OCI-M1 (cell line): Measurements from ENCODE around the gene UTS2B.
"Not testable (repeated sequence)": the region's sequence is repeated elsewhere in the genome, so short reads cannot be mapped to it uniquely, and the experiment has no call there.

ENCODE experiments used
- DNase-seq: peaks from one replicate; lab custom pipeline; 2025; lab: John Stamatoyannopoulos, UW

Gene UTS2B

DNA sequence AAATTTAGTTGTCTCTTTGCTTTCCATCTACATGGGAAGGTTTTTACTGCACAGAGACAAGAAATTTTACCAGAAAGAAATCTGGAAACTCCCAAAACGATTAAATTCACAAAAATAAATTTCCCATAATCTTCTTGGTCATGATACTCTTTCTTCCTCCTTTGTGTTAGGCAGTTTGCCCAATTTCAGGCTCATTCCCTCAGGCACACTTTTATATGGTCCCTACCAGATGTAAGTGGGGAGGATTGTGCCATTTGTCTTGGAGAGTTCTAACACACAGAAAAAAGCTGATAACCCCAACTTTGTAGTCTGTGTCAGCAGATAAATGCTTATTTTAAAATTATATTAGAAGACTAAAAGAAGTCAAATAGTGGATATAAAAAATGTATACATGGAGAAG, 50.2 kb downstream of the UTS2B start:
- DNase-seq, result no peak

DNA sequence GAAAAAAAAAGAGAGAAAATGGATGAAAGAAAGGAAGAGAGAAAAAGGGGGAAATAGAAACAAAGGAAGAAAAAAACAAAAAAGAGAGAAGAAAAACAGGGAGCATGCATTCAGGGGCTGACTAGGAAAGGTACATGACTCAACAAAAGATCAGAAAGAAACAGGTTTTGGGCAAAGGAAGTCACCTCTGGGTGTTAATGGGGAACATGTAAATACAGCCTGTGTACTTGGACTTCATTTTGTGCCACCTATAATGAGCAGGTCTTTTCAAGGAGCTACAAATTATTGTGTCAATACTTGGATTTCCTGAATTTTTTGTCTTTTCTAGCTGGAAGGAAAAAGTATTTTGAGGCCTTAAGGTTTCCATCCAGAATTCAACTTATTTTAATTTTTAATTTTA, 54.6 kb downstream of the UTS2B start:
- no peak for DNase-seq

DNA sequence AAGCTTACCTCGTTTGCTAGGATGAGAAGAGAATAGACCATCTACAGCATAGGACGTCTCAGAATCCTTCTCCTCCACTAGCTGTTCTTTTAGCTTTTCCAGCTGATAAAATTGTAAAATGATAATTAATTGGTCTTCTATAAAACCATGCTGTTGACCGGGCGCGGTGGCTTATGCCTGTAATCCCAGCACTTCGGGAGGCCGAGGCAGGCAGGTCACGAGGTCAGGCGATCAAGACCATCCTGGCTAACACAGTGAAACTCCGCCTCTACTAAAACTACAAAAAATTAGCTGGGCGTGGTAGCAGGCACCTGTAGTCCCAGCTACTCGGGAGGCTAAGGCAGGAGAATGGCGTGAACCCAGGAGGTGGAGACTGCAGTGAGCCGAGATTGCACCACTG, 55.1 kb downstream of the UTS2B start:
- not testable (repeated sequence) for DNase-seq

DNA sequence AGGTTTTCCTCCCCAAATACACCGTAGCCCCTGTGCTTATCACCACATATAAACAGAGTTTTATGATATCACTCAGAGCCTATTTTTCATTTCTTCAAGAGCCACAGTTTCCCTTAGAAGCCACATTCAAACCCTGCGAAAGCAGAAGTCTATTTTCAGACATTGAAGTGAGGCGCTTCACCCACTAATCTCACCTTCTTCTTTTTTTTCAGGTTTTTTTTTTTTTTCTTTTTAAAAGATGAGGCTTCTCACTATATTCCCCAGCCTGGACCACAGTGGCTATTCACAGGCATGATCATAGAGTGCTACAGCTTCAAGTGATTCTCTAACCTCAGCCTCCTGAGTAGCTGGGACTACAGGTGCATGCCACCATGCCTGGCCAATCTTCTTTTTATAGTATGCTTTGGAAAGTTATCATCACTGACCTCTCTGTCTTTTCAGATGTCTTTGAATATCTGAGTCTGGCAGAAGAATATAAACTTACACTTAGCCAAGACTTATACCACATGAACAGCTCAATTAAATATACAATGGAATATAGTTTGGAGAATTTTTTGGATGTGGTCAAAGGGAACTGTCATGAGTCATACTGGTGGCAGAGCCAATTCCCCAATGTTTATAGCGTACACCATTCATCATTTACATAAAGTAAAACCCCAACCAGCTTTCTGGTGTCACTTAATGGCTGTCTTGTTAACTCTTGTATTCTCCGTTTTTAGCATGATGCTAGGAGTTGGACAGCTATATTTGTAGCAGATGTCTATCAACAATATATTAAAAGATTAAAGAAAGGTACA, 60.8 kb downstream of the UTS2B start:
- DNase-seq, result no peak

DNA sequence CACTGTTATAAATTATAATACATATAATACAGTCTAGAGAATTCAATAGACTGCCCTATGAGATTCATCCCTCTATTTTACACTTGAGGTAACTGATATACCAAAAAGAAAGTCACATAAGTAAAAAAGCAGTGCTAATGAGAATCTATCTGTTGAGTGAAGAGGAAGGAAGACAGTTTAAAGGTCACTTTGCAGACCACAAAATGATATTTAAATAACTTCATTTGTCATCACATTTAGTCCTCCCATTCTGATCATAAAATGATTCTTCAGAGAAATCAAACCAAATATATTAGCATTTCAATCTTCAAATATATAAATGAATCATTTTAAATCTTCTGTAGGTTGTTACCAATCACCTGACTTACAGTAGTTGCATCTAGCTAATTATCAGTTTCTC, 61.6 kb downstream of the UTS2B start:
- DNase-seq, result no peak

DNA sequence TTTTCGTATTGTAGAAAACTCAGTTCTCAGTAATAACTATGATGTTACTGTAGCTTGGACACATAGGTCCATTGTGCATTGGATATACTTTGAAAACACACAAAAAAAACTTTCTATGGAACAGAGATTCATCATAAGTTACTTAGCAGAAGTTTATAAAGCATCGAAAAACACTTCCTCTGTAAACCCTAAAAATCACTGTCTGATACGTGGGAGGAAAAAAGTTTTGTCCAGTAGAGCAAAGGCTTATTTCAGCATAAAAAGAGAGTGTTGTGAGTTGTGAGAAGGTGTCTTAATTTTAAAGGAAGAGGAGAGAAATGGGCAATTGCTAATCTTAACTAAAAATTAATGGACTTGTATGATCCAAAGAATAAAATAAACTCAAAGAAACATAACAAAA, 66.5 kb downstream of the UTS2B start:
- peak; percentile 22 for DNase-seq

DNA sequence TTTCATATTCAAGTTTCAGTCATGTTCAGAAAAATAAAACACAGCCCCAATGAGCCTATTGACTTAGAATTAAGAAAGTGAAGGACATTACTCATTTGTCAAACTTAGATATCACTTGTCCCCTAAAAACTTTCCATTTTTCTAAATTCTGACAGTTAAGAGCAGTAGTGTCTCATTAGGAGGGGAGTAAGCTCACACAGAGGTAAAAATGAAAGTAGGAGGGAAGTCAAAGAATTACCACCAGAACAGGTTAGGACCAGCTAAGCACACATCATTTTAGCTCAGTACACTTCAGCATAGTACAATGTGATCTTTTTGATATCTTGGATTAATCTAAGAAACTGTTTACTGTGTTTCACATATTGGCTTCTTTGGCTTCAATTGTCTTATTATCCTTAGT, 67.0 kb downstream of the UTS2B start:
- DNase-seq, result peak; percentile 22

DNA sequence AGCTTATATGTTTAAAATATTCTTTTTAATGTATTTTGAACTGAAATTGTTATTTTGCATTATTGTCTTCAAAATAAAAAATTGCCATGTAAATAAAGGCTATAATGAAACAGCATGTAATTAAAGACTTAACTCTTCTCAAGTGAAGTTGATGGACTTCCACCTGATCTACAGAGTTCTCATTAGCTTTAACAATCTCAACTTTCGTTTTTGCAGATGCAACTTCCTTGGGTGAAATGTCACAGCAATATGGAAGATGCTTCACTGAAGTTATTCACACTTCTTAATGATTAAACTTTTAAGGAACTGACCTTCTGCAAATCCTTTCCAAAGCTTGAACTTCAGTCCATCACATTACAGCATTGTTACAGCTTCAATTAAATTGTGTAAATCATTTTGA, 67.7 kb downstream of the UTS2B start:
- peak; percentile 7 for DNase-seq

DNA sequence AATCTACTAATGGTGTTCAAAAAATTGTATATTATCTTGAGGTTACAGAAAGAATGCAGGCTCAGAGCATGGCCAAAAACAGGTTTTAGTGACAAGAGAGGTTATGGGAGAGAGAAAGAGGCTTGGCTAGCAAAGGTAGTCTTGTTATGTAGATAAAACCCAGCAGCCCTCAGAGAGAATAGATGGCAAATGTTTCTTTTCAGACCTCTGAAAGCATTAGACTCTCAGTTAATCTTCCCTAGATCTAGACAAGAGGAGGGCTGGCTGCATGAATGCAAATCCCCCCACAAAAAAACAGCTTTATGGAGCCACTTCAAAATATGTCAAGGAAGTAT, 69.1 kb downstream of the UTS2B start:
- DNase-seq, result no peak

DNA sequence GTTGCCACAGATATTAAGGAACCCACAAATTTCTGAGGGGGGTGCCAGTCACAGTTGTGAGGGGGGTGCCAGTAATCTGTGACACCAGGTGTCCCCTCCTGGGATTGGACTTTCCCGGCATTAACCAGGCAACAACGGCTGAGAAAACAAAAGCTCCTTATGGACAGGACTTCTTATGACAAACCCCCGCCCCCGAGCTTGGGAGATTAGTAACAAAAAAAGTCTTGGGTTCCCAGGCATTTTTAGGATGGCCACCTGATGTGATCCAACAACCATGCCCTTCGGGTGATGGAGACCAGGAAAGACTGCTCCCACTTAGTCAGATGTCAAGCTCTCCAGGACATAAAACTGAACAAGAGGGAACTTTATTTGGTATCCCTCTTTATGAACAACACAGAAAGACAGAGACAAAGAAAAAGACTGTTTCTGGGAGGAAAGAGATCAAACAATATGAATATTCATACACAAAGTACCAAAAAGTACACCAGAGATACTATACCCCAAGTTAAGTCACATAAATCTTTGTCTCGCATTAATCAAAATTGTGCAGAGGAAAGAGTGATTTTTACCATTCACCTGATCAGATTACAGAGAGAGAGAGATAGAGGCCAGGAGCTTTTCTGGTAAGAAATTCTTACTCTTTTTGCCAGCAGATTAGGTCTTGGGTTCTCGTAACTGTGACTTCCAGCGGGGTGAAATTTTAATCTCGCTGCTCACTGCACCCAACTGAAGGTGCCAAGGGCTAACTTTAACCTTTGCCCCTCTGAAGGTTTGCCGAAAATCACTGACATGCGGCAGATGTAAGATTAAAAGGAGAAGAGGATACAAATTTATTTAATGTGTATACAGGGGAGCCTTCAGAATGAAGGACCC, 69.7 kb downstream of the UTS2B start:
- DNase-seq, result no peak

DNA sequence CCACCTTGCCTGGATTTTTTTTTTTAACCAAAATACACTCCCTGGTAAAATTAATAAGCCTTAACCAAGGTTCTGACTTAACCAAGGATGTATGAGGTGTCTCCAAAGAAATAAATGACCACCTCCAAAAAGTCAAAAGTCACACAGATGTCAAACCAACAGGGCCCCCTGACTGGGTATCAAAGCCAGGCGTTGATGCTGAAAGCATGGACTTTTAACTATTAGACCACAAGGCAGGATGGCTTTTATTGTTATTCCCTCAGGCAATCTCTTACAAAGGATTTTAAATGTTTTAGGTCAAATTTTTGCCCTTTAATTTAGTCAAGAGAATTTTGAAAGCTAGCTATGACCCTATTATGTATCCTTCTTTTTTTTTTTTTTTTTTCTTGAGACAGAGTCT, 70.8 kb downstream of the UTS2B start:
- no peak for DNase-seq

DNA sequence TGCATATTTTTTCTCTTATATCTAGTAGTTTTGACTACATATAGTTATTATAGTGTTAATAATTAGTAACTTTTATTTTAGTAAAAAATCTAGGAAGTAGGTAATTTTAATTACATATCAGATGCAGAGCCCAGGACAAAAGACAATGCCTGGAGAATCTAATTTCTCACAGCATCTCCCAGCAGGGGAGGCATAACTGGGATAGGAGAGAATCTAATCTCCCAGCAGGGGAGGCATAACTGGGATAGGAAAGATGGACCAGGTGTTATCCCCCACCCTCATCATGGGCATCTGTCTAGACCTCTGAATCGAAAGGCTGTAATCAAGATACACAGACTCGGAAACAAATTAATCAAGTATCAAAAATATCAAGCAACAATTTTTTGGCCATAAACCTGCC, 73.0 kb downstream of the UTS2B start:
- DNase-seq, result no peak

DNA sequence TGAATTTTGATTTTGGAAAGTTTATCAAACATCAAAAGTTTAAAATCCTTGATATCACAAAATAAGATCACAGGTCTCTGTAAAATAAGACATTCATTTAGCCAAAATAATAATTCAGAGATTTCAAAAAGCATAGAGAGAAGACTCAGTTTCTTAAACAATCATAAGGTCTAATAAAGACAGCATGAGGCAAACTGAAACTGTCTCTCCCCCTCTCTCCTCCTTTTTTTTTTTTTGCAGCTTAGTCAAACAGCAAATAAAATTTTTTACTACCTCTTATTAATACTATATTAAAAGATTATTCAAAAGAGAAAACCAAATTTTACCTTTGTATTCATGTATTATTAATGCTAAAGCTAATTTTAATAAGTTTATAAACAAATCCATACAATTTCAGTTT, 73.9 kb downstream of the UTS2B start:
- DNase-seq, result no peak

DNA sequence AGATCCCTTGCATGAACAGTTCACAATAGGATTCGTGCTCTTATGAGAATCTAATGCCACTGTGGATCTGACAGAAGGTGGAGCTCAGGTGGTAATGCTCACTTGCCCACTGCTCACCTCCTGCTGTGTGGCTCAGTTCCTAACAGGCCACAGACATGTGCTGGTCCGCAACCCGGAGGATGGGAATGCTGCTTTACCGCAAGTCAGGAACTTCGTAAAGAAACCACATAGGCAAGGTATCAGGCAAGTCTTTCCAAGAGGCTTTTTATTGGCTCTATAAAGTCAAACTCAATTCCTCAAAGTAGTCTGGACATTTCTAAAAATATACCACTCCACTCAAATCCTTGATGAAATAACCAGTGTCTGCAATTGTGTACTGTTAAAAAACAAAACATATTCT, 75.2 kb downstream of the UTS2B start:
- DNase-seq, result no peak

DNA sequence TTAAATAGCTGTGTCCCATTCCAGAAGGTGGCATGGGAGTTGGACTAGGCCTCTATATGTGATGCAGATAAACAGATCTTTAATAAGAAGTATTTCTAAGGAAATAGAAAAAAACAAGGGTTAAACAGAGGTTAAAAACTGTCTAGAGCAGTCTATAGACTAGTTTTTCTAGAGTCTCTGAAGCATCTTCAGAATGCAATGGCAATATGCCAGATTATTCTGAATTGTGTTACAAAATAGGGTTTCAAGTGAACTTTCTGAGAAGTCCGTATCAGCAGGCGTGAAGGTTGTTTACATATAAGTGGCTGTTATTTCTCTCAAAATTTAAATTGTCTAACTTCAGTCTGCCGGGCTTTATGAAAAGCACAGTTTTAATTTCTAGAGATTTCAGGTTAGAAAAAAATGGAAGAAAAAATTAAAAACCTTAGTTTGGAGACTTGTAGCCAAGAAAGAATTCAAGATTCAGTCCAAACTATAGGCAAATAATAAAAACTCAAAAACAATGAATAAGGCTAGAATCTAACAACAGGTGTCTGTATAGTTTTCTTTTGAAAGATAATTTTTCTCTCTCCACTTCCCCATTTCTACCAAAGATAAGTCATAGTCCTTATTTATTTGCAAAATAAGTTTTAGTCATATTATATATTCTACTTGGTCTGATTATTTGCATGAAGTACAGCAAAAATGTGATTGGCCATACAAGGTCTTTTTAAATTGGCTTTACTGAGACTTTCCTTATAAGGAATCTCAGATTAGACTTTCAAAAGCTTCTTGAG, 76.0 kb downstream of the UTS2B start:
- DNase-seq, result no peak

DNA sequence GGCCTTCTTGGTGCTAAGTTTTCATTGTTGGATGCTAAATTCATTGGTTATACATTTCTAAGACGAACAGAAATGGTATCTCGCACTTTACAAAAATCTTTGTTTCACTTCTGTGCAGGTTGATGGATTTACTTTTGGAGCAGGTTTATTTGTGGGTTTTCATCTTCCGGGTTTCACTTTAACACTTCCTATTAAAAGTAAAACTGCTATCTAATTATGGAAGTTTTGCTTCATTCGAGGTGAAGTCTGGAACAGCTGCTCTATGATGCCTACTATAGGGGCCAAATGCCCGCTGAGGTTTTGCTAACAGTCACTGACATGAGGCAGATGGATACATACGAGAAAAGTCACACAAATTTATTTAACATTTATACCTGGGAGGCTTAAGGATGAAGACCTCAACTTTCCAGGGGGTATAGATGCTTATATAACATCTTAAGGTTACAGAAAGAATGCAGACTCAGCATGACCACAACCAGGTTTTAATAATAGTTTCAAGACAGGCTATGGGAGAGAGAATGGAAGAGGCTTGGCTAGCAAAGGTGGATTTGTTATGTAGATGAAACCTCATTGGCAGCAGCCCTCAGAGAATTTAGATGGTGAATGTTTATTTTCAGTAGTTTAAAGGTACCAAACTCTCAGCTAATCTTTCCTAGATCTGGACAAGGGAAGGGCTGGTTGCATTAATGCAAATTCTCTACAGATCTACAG, 77.1 kb downstream of the UTS2B start:
- no peak for DNase-seq

DNA sequence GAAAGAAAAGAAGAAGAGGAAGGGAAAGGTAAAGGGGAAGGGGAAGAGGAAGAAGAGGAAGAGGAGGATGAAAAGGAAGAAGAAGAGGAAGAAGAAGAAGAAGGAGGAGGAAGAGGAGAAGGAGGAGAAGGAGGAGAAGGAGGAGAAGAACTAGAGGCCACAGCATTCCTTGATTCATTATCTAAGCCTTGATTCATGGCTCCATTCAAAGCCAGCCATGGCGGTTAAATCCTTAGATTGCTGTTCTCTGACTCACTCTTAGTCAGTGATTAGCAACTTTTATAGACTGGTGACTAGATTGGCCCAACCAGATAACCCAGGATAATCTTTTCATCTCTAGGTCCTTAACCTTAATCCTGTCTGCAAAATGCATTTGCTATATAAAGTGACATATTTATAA, 83.7 kb downstream of the UTS2B start:
- DNase-seq, result no peak

DNA sequence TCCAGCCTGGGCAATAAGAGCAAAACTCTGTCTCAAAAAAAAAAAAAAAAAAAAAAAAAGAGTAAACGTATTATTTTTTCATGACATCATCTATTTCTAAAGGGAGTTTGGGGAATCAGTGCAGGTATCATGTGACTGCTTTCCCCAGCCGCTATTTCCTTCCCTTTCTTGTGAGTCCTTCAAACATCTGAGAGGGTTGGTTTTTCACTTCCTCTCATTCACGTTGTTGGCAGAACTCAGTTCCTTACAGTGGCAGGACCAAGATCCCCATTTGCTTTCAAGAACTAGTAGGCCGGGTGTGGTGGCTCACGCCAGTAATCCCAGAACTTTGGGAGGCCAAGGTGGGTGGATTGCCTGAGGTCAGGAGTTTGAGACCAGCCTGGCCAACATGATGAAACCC, 84.3 kb downstream of the UTS2B start:
- DNase-seq, result not testable (repeated sequence)

DNA sequence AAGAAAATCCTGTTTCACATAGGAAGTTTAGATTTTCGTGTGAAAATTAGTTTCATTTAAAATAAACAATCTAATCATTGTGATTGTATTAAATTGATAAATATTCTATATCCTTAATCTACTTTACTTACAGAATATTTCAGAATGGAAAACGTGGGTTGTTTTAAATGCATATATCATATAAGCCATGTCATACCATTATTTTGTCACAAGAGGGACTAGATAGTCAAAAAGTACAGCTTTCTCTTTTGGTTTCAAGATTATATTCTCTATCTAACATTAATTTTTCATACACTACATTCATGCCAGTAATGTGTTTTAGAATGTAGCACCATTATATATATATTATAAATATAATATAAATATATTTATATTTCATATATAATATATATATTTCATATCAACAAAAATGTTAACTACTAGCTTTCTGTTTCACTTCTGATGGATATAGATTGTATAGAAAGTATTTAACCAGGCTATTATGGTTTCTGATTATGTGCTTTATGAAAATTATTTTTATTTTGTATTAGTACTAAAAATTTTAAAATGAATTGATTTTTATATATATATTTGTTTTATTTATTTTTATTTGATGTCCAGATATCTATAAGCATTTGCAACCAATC, 86.0 kb downstream of the UTS2B start:
- DNase-seq, result peak; percentile 55

DNA sequence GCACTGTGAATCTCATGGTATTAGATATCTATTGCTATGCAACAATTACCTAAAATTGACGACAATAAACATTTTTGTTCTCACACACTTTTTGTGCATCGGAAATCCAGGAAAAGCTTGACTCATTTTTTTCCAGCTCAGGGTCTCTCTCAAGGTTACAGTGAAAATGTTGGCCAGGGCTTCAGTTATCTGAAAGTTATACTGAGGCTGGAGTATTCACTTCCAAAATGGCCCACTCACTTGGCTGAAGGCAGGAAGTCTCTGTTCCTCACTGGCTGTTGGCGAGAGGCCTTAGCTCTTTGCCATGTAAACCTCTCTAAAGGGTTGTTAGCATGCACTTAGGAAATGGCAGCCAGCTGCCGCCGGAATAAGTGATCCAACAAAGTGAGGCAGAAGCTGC, 89.8 kb downstream of the UTS2B start:
- no peak for DNase-seq

DNA sequence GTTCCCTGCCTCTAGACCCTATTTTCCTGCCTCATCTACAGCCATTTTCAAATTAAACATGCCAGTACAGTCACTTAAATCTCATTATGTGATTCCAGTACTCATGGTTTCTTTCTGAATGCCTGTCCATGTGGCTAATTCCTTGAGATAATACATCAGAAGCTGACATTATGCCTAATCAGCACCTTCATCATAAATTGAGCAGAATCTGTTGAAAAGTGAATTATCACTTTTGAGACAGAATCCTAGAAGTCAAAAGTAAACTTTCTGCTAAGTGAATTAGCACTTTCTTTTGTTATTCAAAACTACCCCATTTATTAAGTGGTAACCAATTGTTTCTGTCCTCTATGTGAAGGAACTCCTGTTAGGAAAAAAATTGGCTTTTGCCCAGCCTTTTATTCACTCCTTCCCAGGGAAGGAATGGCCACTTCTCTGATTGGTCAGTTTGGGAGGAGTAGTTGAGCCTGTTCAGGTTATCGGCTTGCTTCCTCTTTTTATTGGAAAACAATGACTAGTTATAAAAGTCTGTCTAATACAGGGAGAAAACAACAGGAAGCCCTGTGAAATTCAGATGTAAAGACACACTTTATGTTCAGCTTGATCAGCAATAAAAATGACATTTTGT, 90.8 kb downstream of the UTS2B start:
- peak; percentile 50 for DNase-seq
